GM21529 (cell line): ENCODE data around the gene CRACDL.

Experiments used
- ATAC-seq: cut with Tn5 transposase; IDR thresholded peaks from one replicate; pipeline ENCODE4 v1.9.1; 2021; ENCODE audit not compliant: unreplicated experiment

Gene CRACDL

DNA sequence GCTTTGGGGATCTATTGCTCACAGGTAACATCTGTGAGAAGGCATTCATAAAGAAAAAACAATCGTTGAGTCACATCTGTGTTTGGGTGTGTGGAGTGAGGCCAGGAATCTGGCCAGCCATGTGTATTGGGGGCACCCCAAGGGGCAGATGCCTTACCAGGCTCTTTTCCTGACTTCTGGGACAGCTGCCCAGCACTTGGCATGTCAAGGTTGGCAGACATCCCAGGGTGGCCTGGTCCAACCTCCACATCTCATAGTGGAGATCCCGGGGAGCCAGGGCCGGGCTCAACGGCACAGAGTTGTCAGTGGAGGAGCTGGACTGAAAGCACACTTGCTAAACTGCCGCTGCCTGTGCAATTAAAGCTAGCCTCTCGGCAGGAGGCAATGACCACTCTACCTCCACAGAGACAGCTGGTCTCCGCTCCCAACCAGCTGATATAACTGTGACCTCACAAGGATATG is 129.8 kb downstream of the CRACDL start:
- no peak for ATAC-seq

DNA sequence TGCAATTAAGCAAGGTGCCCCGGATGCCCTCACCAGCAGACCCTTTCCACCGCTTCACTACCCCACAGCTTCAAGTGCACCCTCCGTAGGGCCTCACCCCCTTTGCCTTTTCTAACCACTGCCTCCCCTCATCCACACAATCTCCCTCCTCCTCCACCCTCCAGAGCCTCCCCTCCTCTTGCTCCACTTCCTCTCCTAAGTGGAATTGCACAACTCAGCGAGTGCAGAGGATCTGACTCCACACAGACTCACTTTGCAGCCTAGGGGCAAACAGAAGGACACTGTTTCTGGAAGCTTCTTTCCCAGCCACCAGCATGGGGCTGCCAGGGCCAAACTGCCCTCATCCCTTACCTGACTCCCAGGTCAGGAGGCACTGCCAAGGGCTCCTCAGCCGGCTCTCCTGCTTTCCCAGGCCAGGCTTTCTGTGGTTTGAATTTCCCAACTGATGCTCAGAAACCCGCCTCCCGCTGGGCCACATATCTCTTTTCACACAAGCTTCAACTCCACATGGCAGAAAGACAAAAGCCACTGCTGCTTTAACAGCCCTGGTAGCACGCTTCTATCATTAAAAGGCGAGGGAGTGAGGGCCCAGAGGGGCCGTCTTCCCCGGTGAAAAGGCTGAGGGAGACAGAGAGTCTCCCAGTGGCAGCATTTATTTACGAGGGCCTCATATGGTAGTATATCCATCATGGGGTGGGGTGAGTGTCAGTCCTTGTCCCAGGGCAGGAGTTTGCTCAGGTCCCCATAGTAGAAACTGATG is 130.4 kb downstream of the CRACDL start:
- ATAC-seq = no peak

DNA sequence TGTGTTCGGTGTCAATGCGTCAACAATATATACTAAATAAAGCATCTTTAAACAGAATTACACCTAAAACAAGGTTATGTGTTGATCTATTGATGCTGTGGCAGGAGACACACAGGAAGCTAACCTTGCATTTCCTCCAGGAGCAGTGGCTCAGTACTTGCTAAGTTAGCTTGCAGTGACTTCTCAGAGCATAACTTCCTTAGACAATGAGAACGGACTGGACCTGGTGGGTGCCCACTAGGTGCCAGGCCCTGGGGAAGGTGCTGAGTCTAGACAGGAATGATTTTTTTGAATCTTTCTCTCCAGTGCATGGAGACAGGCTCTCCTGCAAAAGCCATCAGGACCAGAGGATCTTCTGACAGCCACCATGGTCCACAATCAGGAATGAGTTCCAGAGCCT is 131.3 kb downstream of the CRACDL start:
- no peak for ATAC-seq

DNA sequence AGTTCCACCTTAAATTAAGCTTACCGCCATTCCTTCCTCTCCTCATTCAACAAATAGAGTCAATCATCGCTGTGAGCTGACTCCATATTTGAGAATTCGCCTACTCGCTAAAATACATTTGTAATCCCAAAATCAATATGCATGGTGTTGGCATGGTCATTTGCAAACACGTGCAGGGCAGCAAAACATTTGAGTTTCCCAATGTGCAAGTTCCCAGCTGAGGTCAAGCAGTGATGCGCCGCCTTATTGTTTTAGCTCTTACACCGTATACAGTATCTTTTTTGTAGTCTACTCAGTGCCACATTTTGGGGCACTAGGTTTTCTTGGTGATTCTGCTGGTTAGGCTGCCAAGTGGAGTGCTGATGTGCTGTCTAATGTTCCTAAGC is 131.8 kb downstream of the CRACDL start:
- ATAC-seq = no peak

DNA sequence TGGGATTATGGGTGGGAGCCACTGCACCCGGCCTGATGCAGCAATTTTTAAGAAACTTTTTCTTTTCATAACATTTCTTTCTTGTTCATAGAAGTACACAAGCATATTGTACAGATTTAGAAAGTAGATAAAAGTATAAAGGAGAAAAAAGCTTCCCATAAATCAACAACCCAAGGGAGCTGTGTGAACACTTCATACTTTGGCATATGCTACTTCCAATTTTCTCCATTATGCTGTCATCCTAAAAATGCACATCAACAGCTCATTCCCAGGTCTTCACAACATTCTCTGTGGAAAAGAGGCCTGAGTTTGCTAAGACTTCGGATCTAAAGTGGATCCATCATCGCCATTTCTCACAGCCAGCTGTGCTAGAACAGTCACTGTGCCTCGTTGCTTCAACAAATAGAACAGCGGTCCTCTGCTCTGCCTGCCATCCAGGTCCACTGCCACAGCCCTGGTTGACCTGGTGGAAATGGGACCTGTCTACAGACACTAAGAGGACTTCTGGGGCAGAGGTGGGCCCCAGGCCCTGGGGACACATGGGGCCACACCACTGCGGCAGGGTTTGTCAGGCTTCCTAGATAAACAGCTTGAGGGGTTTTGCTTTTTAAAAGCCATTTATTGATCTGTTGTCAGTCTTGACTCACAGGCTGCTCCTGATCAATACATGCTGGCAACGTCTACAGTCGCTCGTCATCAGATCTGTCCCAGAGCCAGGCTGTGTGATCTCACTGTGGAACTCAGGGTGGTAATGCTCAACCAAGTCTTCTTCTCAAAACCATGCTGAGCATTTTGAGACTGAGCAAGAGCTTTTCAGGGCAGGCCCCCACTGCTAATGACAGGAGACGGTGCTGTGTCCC is 132.4 kb downstream of the CRACDL start:
- no peak for ATAC-seq

DNA sequence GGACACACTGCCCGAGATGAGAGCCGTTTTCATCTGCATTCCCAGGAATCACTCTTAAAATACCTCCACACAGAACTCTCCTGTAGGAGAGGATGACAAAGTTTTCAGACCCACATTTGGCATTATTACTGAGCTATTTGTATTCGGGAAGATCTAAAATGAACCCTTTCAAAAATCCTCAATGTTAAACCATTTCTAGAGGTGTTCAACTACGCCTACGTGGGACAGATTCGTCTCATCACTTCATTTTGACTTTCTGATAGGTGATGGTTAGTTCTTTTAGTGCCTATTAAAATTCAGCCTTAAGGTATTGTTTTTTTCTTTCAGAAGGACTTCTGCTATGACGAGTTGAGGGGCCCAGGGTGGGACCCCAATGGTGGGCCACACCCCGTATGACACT is 133.7 kb downstream of the CRACDL start:
- ATAC-seq = no peak

DNA sequence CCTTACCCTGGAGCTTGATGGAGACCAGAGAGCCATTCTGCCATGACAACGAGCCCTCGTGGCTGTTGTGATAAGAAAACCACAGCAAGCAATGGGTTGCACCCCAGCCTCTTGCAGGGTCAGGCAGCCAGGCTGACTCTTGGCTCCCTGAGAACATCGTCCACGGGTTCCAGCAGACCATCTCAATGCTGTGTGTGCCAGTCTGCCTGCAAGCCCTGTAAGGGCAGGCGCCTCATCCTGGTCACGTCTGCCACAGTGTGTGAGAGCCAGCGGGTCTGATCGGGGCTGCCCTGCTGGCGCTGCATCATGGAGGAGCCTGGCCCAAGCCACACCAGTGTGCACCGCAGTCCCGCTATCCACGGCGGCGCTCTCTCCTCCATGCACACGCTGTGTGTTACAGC is 134.1 kb downstream of the CRACDL start:
- ATAC-seq = no peak

DNA sequence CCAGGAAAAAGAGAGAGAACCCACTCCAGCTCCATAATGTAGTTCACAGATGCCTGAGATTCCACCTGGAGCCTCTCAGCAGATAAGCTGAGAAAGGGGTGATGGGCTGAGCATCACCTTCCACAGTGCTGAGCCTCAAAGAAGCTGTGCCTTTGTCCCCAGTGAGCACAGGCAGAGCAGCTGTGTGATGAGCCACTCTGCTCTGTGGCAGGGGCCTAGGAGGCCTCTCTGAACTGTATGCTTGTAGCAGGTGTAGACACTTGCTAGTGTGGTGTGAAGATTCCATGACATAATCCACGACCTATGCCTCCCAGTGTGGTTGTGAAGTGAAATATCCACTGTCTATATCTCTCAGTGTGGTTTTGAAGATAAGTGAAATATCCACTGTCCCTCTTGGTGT is 134.7 kb downstream of the CRACDL start:
- ATAC-seq = no peak

DNA sequence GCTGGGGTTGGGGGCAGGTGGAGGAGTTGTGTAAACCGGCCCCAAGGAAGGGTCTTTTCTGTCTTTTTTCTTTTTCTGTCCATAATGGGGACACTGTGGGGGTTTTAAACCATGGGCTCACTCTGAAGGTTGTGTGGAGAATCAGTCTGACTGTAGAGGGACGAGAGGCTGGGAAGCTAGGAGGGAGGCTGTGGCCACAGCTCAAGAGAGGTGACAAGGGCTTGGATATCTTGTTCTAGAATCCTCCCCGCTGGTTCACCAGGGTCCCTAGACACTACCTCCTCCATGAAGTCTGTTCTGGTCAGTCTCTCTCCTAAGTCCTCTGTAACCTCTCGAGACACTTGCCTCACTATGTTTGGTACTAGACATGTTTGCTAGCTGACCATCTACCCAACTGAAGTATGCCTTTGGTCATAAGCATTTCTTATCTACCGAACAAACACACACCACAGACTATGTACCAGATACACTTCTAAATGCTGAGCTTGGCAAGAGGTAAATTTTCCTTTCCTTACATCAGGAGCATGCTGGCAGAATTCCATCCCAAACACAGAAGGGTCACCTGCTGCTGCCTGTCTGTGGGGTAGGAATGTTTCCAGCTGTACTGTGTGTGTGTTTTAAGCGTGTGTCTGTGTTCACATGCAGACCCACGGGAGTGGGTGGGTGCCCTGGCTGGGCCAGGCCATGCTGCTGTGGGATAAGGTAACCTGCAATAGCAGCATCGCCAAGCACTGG is 135.5 kb downstream of the CRACDL start:
- no peak for ATAC-seq

DNA sequence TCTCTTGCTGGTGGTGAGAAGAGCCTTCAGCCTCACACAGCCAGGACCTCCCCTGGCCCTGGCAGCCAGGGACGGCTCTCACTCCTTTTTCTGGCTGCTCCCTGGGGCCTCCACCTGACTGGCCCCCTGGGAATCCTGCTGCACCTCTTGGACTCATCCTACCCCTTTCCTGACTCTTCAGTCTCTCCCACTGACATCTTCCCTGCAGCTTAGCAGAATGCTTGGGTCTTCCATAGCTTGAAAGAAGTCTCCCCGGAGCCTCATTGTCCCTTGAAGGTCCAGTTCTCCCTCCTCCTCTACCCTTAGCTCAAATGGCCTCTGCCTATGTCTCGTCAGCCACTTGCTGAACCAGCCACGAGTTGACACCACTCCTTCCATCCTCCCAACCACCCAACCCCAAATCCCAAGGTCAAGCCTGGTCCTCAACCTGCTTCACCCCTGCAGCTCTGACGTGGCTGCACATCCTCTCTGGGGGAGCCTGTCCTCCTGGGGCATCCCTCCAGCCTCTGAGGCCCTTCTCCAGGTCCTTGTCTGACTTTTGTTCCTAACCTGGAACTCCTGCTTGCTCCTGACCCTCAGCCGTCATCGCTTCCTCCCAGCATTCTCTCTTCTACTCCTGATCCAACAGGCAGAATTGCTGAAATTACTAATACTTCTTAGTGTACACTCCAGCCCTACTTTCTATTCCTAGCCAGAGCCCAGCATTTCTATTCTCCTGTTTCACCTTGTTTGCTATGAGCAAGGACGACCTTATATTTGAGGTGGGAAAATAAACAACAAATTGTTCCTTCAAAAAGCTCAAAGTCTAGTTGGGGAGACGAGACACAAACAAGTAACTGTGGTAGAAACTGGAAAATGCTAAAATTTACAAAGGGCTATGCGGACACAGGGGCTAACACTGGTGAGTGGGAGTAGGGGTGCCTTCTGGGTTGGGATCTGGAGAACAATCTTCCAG is 136.4 kb downstream of the CRACDL start:
- no peak for ATAC-seq

DNA sequence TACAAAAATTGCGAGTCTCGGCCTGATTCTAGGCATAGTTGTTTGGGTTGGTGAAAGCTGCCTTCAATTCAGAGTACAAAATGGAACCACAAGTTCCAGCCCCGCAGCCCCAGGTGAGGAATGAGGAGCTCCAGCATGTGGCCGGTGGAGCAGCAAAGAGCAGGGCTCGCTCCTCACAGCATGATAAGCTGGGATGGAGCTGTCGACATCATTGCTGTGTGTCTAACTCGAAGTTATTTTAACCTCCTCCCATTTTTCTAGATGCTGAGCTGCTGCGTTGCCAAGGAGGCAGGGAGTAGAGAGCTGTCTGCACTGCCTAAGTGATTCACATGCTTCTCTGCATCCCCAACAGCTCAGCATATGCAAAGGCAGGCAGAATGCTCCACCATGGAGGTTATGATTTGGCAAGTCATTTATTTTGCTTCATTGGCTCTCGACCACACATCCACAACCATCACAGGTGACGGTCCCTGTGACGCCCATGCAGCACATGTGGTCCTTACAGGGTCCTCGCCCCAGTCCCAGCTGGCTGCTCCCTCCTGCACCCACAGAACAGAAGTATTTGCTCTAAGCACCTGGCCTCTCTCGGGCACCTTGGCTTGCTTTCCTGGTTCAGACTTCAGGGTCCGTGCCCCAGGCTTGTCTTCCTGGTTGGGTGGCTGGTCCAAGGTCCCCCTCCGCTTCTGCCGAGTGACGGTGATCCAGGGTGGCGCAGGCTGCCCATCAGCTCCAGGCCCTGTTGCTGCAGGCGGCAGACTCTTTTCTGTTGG is 139.1 kb downstream of the CRACDL start:
- no peak for ATAC-seq

DNA sequence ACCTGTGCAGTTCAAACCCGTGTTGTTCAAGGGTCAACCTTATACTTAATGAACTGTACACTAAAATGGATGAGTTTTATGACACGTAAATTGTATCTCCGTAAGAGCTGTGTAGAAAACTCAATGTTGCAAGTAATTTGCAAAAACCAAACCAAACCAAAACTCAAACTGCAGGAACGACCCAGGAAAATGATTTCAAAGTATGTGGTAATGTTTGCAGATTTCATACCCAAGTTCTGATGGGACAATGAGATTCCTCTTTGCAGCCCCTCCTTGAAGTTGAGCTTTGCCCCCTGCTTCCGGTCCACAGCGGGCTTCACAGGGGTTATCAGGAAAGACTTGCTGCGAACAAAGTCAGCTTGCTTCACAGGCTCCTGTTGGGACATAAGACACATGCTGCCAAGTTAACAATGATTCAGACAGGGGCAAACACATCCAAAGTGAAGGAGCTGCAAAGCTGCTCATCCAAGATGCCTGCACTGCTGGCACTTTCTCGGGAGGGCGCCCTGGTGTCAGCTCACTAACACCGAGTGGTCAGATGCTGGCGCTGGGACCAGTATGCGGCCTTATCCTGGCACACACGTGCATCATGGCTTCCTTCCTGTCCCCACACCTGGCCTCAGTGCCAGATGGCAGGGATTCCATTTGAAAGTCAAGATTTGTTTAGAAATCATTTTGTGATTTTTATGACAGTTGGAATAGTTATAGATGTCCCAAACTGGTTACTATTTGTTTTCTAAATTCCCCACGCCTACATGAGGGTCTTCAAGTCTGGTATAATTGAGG is 139.9 kb downstream of the CRACDL start:
- ATAC-seq = no peak

DNA sequence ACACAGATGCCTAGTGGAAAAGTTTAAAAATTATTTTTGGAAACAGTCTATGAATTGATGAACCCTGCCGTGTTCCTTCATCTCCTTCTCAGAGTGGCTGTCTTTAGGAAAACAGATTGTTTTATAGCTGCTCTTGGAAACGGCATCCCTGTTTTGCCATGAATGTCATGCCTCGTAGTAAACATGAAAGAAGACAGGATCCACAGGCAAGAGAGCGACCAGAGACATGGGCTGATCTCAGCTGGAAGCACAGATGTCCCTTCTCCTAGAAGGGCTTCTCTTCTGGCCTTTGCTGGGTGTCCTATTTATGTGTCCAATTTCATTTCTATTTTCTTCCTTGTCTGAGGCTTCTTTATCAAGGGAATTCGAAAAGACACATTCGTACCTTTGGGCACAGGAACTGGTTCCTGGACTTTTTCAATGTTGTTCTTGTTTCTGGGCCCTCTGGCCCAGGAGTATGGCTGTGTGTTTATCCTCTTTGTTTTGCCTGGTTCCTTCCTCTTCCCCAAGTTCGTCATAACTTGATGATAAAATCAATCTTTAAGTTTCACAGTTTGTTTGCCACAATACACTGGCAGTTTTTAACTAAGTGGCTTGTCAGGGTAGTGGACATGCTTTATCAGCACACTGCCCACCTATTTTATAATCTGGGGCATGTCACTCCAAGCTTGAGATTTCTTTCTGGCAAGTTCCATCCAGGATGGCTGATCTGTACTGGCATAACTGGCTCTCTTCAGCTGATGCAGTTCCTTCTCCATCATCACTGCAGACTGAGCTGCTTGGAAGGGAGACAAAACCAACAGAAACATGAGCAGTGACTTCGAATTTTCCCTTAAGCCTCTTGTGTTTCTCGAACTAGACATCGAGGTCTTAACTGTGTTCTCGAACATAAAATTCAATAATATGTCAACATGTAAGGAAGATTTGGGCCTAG is 141.9 kb downstream of the CRACDL start:
- ATAC-seq = no peak

DNA sequence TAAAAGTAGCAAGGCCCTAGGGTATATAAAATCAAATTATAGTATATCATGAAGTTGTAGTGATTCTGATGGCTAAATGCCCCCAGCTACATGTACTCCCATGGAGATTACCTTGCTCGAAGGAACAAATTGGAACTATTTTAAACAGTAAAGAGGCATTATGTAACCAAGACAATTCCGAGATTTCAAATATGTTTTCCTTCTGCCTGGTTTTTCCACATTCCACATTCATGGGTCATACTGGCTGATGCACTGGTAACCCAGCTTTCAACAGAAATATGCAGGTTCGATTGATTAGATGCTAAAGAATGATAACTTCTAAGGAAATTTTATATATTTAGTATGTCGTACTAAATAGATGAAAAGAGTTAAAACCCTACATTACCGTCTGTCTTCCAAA is 142.8 kb downstream of the CRACDL start:
- ATAC-seq = no peak

DNA sequence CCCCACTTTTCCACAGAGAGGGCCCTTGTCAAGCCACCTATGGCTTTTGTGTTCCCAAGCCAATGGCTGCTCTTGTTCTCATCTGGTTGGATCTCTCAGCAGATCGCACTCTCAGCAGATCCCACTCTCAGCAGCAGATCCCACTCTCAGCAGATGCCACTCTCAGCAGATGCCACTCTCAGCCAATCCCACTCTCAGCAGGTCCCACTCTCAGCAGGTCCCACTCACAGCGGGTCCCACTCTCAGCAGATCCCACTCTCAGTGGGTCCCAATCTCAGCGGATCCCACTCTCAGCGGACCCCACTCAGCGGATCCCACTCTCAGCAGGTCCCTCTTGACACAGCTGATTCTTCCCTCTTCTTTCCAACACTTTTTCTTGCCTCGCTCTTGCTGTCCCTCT is 145.8 kb downstream of the CRACDL start:
- no peak for ATAC-seq

DNA sequence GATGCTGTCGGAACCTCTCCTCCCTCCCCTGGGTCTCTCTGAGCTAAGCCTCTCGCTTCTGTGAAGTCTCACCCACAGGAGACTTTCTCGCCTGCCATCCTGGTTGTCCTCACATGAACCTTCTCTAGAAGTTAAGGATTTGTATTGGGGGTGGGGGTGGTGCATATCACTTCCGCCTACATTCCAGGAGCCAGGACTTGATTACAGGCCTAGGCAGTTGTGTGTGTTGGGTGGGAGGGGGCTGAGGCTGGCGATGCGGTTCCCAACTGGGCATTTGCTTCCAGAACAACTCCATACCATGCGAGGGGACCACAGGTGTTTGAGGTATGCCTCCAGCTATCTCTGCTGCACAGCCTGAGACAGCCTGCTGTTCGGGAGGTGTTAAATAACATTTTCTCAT is 148.3 kb downstream of the CRACDL start:
- ATAC-seq = no peak

DNA sequence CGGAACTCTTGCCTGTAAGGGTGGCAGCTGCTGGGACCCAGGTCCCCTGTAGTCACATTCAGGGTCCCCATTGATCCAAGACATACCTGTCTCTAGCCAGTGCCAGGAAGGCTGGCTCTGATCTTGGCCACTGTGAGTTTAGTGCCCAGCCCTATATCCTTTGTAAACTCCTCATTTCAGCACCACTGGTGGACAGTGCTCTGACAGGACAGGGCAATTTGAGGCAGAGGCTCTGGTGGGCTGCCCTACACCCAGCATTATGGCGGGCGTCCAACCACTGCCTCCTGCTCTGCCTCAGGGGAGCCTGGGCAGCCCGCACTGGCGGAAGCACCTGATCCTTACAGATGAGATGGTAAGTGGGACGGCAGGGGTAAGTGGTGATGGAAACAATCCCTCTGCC is 149.8 kb downstream of the CRACDL start:
- no peak for ATAC-seq

DNA sequence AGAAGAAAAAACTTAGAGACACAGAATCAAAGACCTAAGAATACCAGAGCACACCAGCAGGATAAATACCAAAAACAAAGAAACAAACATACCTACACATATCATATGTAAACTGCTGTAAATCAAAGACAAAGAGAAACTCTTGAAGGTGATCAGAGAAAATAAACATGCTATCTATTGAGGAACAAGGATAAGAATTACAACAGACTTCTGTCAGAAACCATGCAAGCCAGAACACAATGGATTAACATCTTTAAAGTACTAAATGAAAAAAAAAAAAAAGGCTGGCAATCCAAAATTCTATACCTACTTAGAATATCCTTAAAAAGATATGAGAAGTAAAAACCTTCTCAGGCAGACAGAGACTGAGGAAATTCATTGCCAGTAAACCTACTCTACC is 153.5 kb downstream of the CRACDL start:
- no peak for ATAC-seq
